K562 (cell line): ENCODE measurements around the gene RDH14. TPM values are rescaled to one million over a fixed set of nuclear protein-coding genes. Genes with fewer than 3 reads are reported as not detected.

Experiments used
- ATF7 ChIP-seq: fragments of 450-650 bp; IDR thresholded peaks from 2 replicates; pipeline ENCODE4 v1.7.1; 2014; ENCODE audit warnings: mild to moderate bottlenecking, moderate library complexity
- BDP1 ChIP-seq: IDR thresholded peaks from 3 replicates; pipeline ENCODE4 v1.6.1; 2011; ENCODE audit not compliant: insufficient read length, insufficient read depth
- CREB5 ChIP-seq: fragments of 250-450 bp; sonication (Bioruptor Pico); IDR thresholded peaks from 2 replicates; pipeline ENCODE4 v1.5.0; 2020; ENCODE audit warnings: mild to moderate bottlenecking
- IFI16 ChIP-seq: fragments of 250-450 bp; sonication (Bioruptor Pico); IDR thresholded peaks from 2 replicates; pipeline ENCODE4 v2.1.2; 2022; ENCODE audit warnings: mild to moderate bottlenecking, inconsistent platforms
- NCOA4 ChIP-seq: fragments of 450-650 bp; IDR thresholded peaks from 2 replicates; pipeline ENCODE4 v1.6.1; 2018; ENCODE audit warnings: mild to moderate bottlenecking; ENCODE audit not compliant: partially characterized antibody
- PHB ChIP-seq: fragments of 250-450 bp; sonication (Bioruptor Pico); IDR thresholded peaks from 2 replicates; pipeline ENCODE4 v1.5.0; 2021
- POLR2B ChIP-seq: fragments of 450-650 bp; IDR thresholded peaks from 2 replicates; pipeline ENCODE4 v1.6.1; 2018; ENCODE audit warnings: low read depth; ENCODE audit not compliant: partially characterized antibody
- SMARCA4 ChIP-seq: fragments of 450-650 bp; IDR thresholded peaks from 2 replicates; pipeline ENCODE4 v1.6.1; 2016
- SMC3 ChIP-seq: conservative IDR thresholded peaks from 2 replicates; pipeline ENCODE4 v1.6.1; 2011; ENCODE audit warnings: low read depth, low read length, improper control_type of control experiment; ENCODE audit not compliant: insufficient read depth
- ZNF23 ChIP-seq: fragments of 250-450 bp; sonication (Bioruptor Pico); IDR thresholded peaks from 2 replicates; pipeline ENCODE4 v1.4.0; 2020; ENCODE audit warnings: mild to moderate bottlenecking
- ZNF232 ChIP-seq: sonication (generic); formaldehyde crosslinking; IDR thresholded peaks from 2 replicates; pipeline ENCODE4 v1.8.0; 2022; ENCODE audit warnings: mild to moderate bottlenecking, missing genetic modification reagents
- ZNF316 ChIP-seq: fragments of 450-650 bp; IDR thresholded peaks from 2 replicates; pipeline ENCODE4 v1.6.1; 2016
- ZNF584 ChIP-seq: fragments of 200-800 bp; sonication (Bioruptor generic); IDR thresholded peaks from 2 replicates; pipeline ENCODE4 v1.6.1; 2016; ENCODE audit warnings: low read depth, mild to moderate bottlenecking, missing genetic modification characterization, missing compliant biosample characterization
- ZNF592 ChIP-seq: fragments of 450-650 bp; IDR thresholded peaks from 2 replicates; pipeline ENCODE4 v1.6.1; 2017; ENCODE audit warnings: antibody characterized with exemption, mild to moderate bottlenecking
- polyA plus RNA-seq, 8 experiments: library from polyadenylated mRNA; depleted of rRNA in 4 of 8; stranded (reverse) in 5 of 8; unstranded in 3 of 8; fragments of >200 nt; fragmentation: Nextera tagmentation in 2 of 8; fragmentation: Illumina TruSeq in 1 of 8; extraction: Ambion mirVana in 2 of 8; extraction: Trizol in 1 of 8; gene quantifications; 2 replicates each; pipeline versions ENCODE4 v1.2.1 to v1.2.3, GENCODE V29; 2011 to 2014; ENCODE audit warnings: inconsistent platforms in 1 of 8, missing spikeins in 1 of 8
- total RNA-seq, 7 experiments: library from RNA; depleted of rRNA in 6 of 7; stranded (reverse); fragments of >200 nt in 6 of 7; fragmentation: Illumina TruSeq in 2 of 7; extraction: Trizol in 2 of 7; gene quantifications; 2 replicates each; pipeline versions ENCODE4 v1.2.1 to v1.2.3, GENCODE V29; 2011 to 2021; ENCODE audit warnings: low replicate concordance in 1 of 7
- TF ChIP-seq, protein P1 (sequence below), 2 experiments: IDR thresholded peaks; 2 replicates each; pipeline ENCODE4 v1.6.1; 2011; ENCODE audit warnings: borderline replicate concordance in 1 of 2, control low read depth in 1 of 2, low read depth in 1 of 2, low read length in 1 of 2, mild to moderate bottlenecking in 1 of 2, mixed read lengths in 1 of 2, moderate library complexity in 1 of 2; ENCODE audit not compliant: insufficient read depth in 1 of 2, insufficient read length in 1 of 2, poor library complexity in 1 of 2, severe bottlenecking in 1 of 2; ENCODE audit errors: extremely low read depth in 1 of 2

Gene RDH14
- total and polyA plus RNA-seq, 9 of the 15 experiments (the other 6 are each of a cell fraction or from before 2014, with no cell fraction given): 6.7 to 26.2 (median 20.9) TPM

GRCh38 chr2:18559531-18560030, 872 bp downstream of the RDH14 start (continued):
- no peak for TF ChIP-seq ZNF592
- TF ChIP-seq BDP1: no peak
- TF ChIP-seq, protein P1, sequence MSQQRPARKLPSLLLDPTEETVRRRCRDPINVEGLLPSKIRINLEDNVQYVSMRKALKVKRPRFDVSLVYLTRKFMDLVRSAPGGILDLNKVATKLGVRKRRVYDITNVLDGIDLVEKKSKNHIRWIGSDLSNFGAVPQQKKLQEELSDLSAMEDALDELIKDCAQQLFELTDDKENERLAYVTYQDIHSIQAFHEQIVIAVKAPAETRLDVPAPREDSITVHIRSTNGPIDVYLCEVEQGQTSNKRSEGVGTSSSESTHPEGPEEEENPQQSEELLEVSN (IDR thresholded peaks at IDR 0.05; ENCODE audit: borderline replicate concordance in 1 of 2, extremely low read depth in 1 of 2, insufficient read depth in 1 of 2, insufficient read length in 1 of 2, low read depth in 1 of 2, low read length in 1 of 2, poor library complexity in 1 of 2, severe bottlenecking in 1 of 2): no peak
- TF ChIP-seq PHB (CRISPR knock-in tag): no peak
- TF ChIP-seq CREB5 (CRISPR knock-in tag): no peak
- no peak for TF ChIP-seq ATF7
- TF ChIP-seq ZNF584 (CRISPR knock-in tag): no peak
- TF ChIP-seq SMC3: no peak
- TF ChIP-seq ZNF316: no peak
- TF ChIP-seq ZNF232 (CRISPR knock-in tag): no peak
- no peak for TF ChIP-seq SMARCA4
- no peak for TF ChIP-seq NCOA4
- no peak for TF ChIP-seq POLR2B
- no peak for TF ChIP-seq ZNF23 (CRISPR knock-in tag)
- TF ChIP-seq IFI16 (CRISPR knock-in tag): no peak
